ENCODE results near the gene NCK1. TPM values are rescaled to one million over a fixed set of nuclear protein-coding genes. Genes with fewer than 3 reads are reported as not detected.

Gene NCK1
- total and polyA plus RNA-seq, 9 of the 15 experiments (the other 6 are each of a cell fraction or from before 2014, with no cell fraction given), result 17.3 to 30.5 (median 25.0) TPM

DNA sequence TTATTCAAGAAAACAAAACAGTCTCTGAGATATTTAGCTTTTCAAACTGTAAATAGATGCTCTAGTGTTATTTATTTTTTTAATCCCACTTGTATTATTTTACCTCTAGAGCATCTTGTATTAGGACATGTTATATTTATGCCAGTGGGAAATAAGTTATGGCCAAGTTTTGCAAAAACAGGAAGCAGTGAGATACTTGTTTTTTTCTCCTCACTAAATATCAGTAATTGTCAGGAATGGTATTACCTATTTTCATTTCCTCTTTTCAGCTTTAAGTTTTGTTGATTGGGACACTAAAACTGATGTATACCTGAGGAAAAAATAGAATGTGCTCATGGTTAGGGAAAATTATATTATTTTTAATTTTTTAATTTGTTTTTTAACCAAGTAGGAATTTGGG, 87.1 kb downstream of the NCK1 start:
- Histone ChIP-seq H3K79me2 (ENCODE audit: control insufficient read depth, insufficient read depth, low read length) (peaks cover 4% of the 10 kb centered on the region; the same call in 2 of the 3 replicates), H3K27me3 (ENCODE audit: control insufficient read depth in 2 of 2, insufficient read depth in 2 of 2, low read length in 2 of 2) (no peaks in the 10 kb centered on the region), H4K20me1 (replicated peaks; ENCODE audit: control insufficient read depth, insufficient read depth, low read length) (no peaks in the 10 kb centered on the region), H3K9ac (ENCODE audit: insufficient read depth in 1 of 2, low read depth in 2 of 2, low read length in 2 of 2) (no peak overlapping the region), H3K36me3 (ENCODE audit: control insufficient read depth, insufficient read depth, low read length) (peaks cover 17% of the 10 kb centered on the region; the same call in 2 of the 3 replicates), H3K4me3 (no peak overlapping the region), H2AFZ (ENCODE audit: low read depth, low read length) (no peak overlapping the region), H3K9me1 (ENCODE audit: control insufficient read depth, insufficient read depth, low read length) (no peaks in the 10 kb centered on the region), H3K9me3 (replicated peaks; ENCODE audit: control insufficient read depth, insufficient read depth, low read depth, low read length) (no peaks in the 10 kb centered on the region), H3K4me2 (ENCODE audit: insufficient read depth, low read length) (no peak overlapping the region), H3K4me1 (replicated peaks in 1 of 2; ENCODE audit: control insufficient read depth in 2 of 2, insufficient read depth in 2 of 2, low read length in 2 of 2) (peaks cover 0 to 2% of the 10 kb centered on the region in 2 experiments; a peak in 1 of 5 replicates), H3K27ac (ENCODE audit: extremely low read depth, low read depth, low read length) (no peak overlapping the region)
- no TSS peak for BruUV-seq (replicated peaks)
- no peak for DNase-seq (ENCODE audit: extremely low read depth in 1 of 4, low spot score in 3 of 4)
- FAIRE-seq, result no peak
- CTCF ChIA-PET (ENCODE audit: low intra/inter-chr PET ratio), result no interaction called here
- TF ChIP-seq MITF (IDR thresholded peaks at IDR 0.05), result no peak
- no peak for TF ChIP-seq ZNF57 (CRISPR knock-in tag; IDR thresholded peaks at IDR 0.05)
- no peak for TF ChIP-seq ELF2 (CRISPR knock-in tag; IDR thresholded peaks at IDR 0.05)
- TF ChIP-seq, protein P1, sequence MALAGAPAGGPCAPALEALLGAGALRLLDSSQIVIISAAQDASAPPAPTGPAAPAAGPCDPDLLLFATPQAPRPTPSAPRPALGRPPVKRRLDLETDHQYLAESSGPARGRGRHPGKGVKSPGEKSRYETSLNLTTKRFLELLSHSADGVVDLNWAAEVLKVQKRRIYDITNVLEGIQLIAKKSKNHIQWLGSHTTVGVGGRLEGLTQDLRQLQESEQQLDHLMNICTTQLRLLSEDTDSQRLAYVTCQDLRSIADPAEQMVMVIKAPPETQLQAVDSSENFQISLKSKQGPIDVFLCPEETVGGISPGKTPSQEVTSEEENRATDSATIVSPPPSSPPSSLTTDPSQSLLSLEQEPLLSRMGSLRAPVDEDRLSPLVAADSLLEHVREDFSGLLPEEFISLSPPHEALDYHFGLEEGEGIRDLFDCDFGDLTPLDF (CRISPR knock-in tag; IDR thresholded peaks at IDR 0.05), result no peak
- TF ChIP-seq CCNT2 (IDR thresholded peaks at IDR 0.05; ENCODE audit: borderline replicate concordance, extremely low read depth, insufficient read length, low read depth, low read length), result no peak
- TF ChIP-seq ZNF76 (CRISPR knock-in tag; IDR thresholded peaks at IDR 0.05; ENCODE audit: borderline replicate concordance), result no peak
- TF ChIP-seq PYGO2 (tag; IDR thresholded peaks at IDR 0.05), result no peak
- TF ChIP-seq, protein P2, sequence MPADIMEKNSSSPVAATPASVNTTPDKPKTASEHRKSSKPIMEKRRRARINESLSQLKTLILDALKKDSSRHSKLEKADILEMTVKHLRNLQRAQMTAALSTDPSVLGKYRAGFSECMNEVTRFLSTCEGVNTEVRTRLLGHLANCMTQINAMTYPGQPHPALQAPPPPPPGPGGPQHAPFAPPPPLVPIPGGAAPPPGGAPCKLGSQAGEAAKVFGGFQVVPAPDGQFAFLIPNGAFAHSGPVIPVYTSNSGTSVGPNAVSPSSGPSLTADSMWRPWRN (IDR thresholded peaks at IDR 0.05; ENCODE audit: low read depth), result no peak
- POLR2A ChIA-PET, result no interaction called here
- ATAC-seq, result no peak
- intact Hi-C loops (cut with micrococcal nuclease), result loop anchor here (1.0 kb wide), 1 partner anchor 64 kb away; no protein-coding TSS in a partner anchor
- in situ Hi-C loops (cut with MboI), result no loop called here
